ENCODE data around the gene ARHGEF40.
A peak's percentile ranks its signal among the peaks of the same experiment; 100 is the strongest.

The ARHGEF40 gene

GRCh38 chr14:21083565-21084325 lies 13.6 kb downstream of the ARHGEF40 start:
- DNase-seq (ENCODE audit: low read depth) = no peak

- DNase-seq (ENCODE audit: low read depth) = no peak
These were observed 14.3 kb downstream of the ARHGEF40 start for GRCh38 chr14:21084396-21084795.

GRCh38 chr14:21084998-21085853 lies 15.1 kb downstream of the ARHGEF40 start:
- peak; percentile 61 for DNase-seq (ENCODE audit: low read depth)

- no peak for DNase-seq (ENCODE audit: low read depth)
These were observed 16.8 kb downstream of the ARHGEF40 start for GRCh38 chr14:21086908-21087293.

- DNase-seq (ENCODE audit: low read depth) = peak; percentile 95
These were observed 17.4 kb downstream of the ARHGEF40 start for GRCh38 chr14:21087294-21088091.

GRCh38 chr14:21088687-21089086 lies 18.6 kb downstream of the ARHGEF40 start:
- no peak for DNase-seq (ENCODE audit: low read depth)

- no peak for DNase-seq (ENCODE audit: low read depth)
These were observed 19.2 kb downstream of the ARHGEF40 start for GRCh38 chr14:21089271-21089670.

GRCh38 chr14:21089877-21090193 lies 19.7 kb downstream of the ARHGEF40 start:
- DNase-seq (ENCODE audit: low read depth) = no peak

- DNase-seq (ENCODE audit: low read depth) = no peak
These were observed 20.3 kb downstream of the ARHGEF40 start for GRCh38 chr14:21090194-21090939.

GRCh38 chr14:21090940-21091663 lies 21.0 kb downstream of the ARHGEF40 start:
- DNase-seq (ENCODE audit: low read depth) = no peak

GRCh38 chr14:21091821-21092272 lies 21.7 kb downstream of the ARHGEF40 start:
- DNase-seq (ENCODE audit: low read depth) = no peak

GRCh38 chr14:21092273-21093011 lies 22.3 kb downstream of the ARHGEF40 start:
- DNase-seq (ENCODE audit: low read depth) = peak; percentile 57

- no peak for DNase-seq (ENCODE audit: low read depth)
These were observed 22.9 kb downstream of the ARHGEF40 start for GRCh38 chr14:21093018-21093417.

- DNase-seq (ENCODE audit: low read depth) = no peak
These were observed 23.9 kb downstream of the ARHGEF40 start for GRCh38 chr14:21093769-21094681.

GRCh38 chr14:21095430-21096205 lies 25.5 kb downstream of the ARHGEF40 start:
- DNase-seq (ENCODE audit: low read depth) = peak; percentile 17

- no peak for DNase-seq (ENCODE audit: low read depth)
These were observed 26.3 kb downstream of the ARHGEF40 start for GRCh38 chr14:21096438-21096837.

GRCh38 chr14:21096978-21097635 lies 27.0 kb downstream of the ARHGEF40 start:
- no peak for DNase-seq (ENCODE audit: low read depth)

GRCh38 chr14:21097636-21098075 lies 27.6 kb downstream of the ARHGEF40 start:
- no peak for DNase-seq (ENCODE audit: low read depth)
